Neuronal stem cell (in vitro differentiated cells): ENCODE results near the gene STX1A.

Experiments used
- DNase-seq: peaks from one replicate; pipeline ENCODE4 v3.0.0-alpha.2; 2013; ENCODE audit warnings: low spot score
- H2AFZ ChIP-seq: one replicate; pipeline ENCODE4 v1.6.1; 2013; ENCODE audit warnings: mild to moderate bottlenecking, low read length, inconsistent platforms
- H2AK5ac ChIP-seq: 2 replicates; pipeline ENCODE4 v1.6.1; 2013; ENCODE audit warnings: low read depth, mild to moderate bottlenecking, inconsistent platforms, low read length, moderate library complexity, mixed read lengths
- H2BK120ac ChIP-seq: 2 replicates; pipeline ENCODE4 v1.6.1; 2013; ENCODE audit warnings: low read depth, mild to moderate bottlenecking, inconsistent platforms, low read length, moderate library complexity, mixed read lengths
- H2BK12ac ChIP-seq: one replicate; pipeline ENCODE4 v1.6.1; 2013; ENCODE audit warnings: low read length, inconsistent platforms
- H2BK15ac ChIP-seq: 2 replicates; pipeline ENCODE4 v1.6.1; 2013; ENCODE audit warnings: mild to moderate bottlenecking, low read length, inconsistent platforms, mixed read lengths
- H2BK5ac ChIP-seq: one replicate; pipeline ENCODE4 v1.6.1; 2013; ENCODE audit warnings: inconsistent platforms, mild to moderate bottlenecking, low read length, moderate library complexity
- H3K14ac ChIP-seq: one replicate; pipeline ENCODE4 v1.6.1; 2013; ENCODE audit warnings: low read length, inconsistent platforms
- H3K18ac ChIP-seq: 2 replicates; pipeline ENCODE4 v1.6.1; 2013; ENCODE audit warnings: low read length, inconsistent platforms
- H3K23ac ChIP-seq: 2 replicates; pipeline ENCODE4 v1.6.1; 2013; ENCODE audit warnings: low read depth, mild to moderate bottlenecking, mixed read lengths, low read length, inconsistent platforms; ENCODE audit not compliant: poor library complexity
- H3K27ac ChIP-seq: replicated peaks from 3 replicates; pipeline ENCODE4 v1.5.1; 2013; ENCODE audit warnings: low read length, inconsistent platforms
- H3K27me3 ChIP-seq, 3 experiments: 2 replicates each; pipeline ENCODE4 v1.6.1; 2013; ENCODE audit warnings: low read length in 3 of 3, mild to moderate bottlenecking in 2 of 3, inconsistent platforms in 1 of 3, low read depth in 1 of 3, mixed read lengths in 1 of 3, moderate library complexity in 1 of 3; ENCODE audit not compliant: control insufficient read depth in 3 of 3, insufficient read depth in 3 of 3
- H3K36me3 ChIP-seq, 2 donors: replicated peaks in 1 of 2; 2 replicates each; pipeline ENCODE4 v1.6.1; 2013; ENCODE audit warnings: low read length in 2 of 2; ENCODE audit not compliant: control insufficient read depth in 2 of 2, insufficient read depth in 2 of 2
- H3K4ac ChIP-seq: 2 replicates; pipeline ENCODE4 v1.6.1; 2013; ENCODE audit warnings: inconsistent platforms, mild to moderate bottlenecking, low read length, moderate library complexity
- H3K4me1 ChIP-seq, 2 donors: 1 replicate in 1 of 2; 2 replicates in 1 of 2; pipeline ENCODE4 v1.6.1; 2013; ENCODE audit warnings: low read length in 2 of 2, low read depth in 1 of 2; ENCODE audit not compliant: control insufficient read depth in 2 of 2, insufficient read depth in 1 of 2
- H3K4me2 ChIP-seq: one replicate; pipeline ENCODE4 v1.6.1; 2013; ENCODE audit warnings: mild to moderate bottlenecking, low read length, inconsistent platforms; ENCODE audit not compliant: insufficient read depth, poor library complexity, severe bottlenecking
- H3K4me3 ChIP-seq, 2 donors: 2 replicates each; pipeline ENCODE4 v1.5.1; 2013; ENCODE audit warnings: low read length in 2 of 2, mild to moderate bottlenecking in 2 of 2, inconsistent platforms in 1 of 2, moderate library complexity in 1 of 2
- H3K79me1 ChIP-seq: one replicate; pipeline ENCODE4 v1.6.1; 2013; ENCODE audit warnings: low read depth, mild to moderate bottlenecking, inconsistent platforms, low read length, moderate library complexity
- H3K9ac ChIP-seq: one replicate; pipeline ENCODE4 v1.6.1; 2013; ENCODE audit warnings: mild to moderate bottlenecking, low read depth, low read length, inconsistent platforms; ENCODE audit not compliant: poor library complexity
- H3K9me3 ChIP-seq, 2 donors: replicated peaks in 1 of 2; 2 replicates each; pipeline versions ENCODE3 to v1.6.1; 2013; ENCODE audit warnings: low read length in 2 of 2, mild to moderate bottlenecking in 2 of 2, inconsistent platforms in 1 of 2, low read depth in 1 of 2, mixed read lengths in 1 of 2, moderate library complexity in 1 of 2; ENCODE audit not compliant: control insufficient read depth in 2 of 2, insufficient read depth in 1 of 2
- H4K8ac ChIP-seq: one replicate; pipeline ENCODE4 v1.6.1; 2013; ENCODE audit warnings: low read depth, mild to moderate bottlenecking, inconsistent platforms, low read length, moderate library complexity
- H4K91ac ChIP-seq: one replicate; pipeline ENCODE4 v1.6.1; 2013; ENCODE audit warnings: low read length, low read depth, mild to moderate bottlenecking, inconsistent platforms; ENCODE audit not compliant: poor library complexity
- WGBS, 2 donors: extraction: QIAGEN DNeasy Blood & Tissue Kit; methylation state at CpG; one replicate each; pipeline ENCODE4 v1.1.7; 2013; ENCODE audit warnings: missing lambda C conversion rate in 2 of 2, mixed read lengths in 1 of 2; ENCODE audit not compliant: insufficient read length in 2 of 2, insufficient replicate concordance in 1 of 2; ENCODE audit errors: extremely low coverage in 2 of 2; 5-methylcytosine and 5-hydroxymethylcytosine counted together

The STX1A gene

GRCh38 chr7:73718438-73718881 is 1.0 kb downstream of the STX1A start:
- Histone ChIP-seq H3K4me1 (peaks cover 3 to 4% of the 10 kb centered on the region in 2 donors), H2BK12ac (no peak overlapping the region), H3K9me3 (no peaks in the 10 kb centered on the region), H2BK120ac (no peak overlapping the region), H3K79me1 (peaks cover 10% of the 10 kb centered on the region), H2AK5ac (peak overlapping the region; percentile 90), H2BK5ac (peak overlapping the region; percentile 39), H3K27ac (no peak overlapping the region), H3K4me2 (peak overlapping the region; percentile 86), H3K4me3 (peak overlapping the region; percentile 60 to 99), H3K4ac (no peak overlapping the region), H3K9ac (peak overlapping the region; percentile 90), H3K23ac (peak overlapping the region; percentile 43), H3K36me3 (no peaks in the 10 kb centered on the region), H3K18ac (no peak overlapping the region), H3K27me3 (peaks cover 0 to 27% (median 8%) of the 10 kb centered on the region in 3 experiments), H4K8ac (peak overlapping the region; percentile 43), H3K14ac (no peak overlapping the region), H2BK15ac (no peak overlapping the region), H2AFZ (peak overlapping the region; percentile 99), H4K91ac (no peak overlapping the region)
- WGBS, 2 donors, result no CpG with 5 or more reads among the region's 9 CpGs
- DNase-seq, result no peak

GRCh38 chr7:73717991-73718405 is 1.5 kb downstream of the STX1A start:
- H3K4me1 ChIP-seq, result peaks cover 3 to 4% of the 10 kb centered on the region in 2 donors
- H2AFZ ChIP-seq, result no peak overlapping the region
- H3K27me3 ChIP-seq, result peaks cover 0 to 27% (median 8%) of the 10 kb centered on the region in 3 experiments
- H2BK12ac ChIP-seq, result no peak overlapping the region
- H4K8ac ChIP-seq, result peak overlapping the region; percentile 43
- H2AK5ac ChIP-seq, result peak overlapping the region; percentile 90
- no peak overlapping the region for H3K4me2 ChIP-seq
- H2BK5ac ChIP-seq, result no peak overlapping the region
- no peak overlapping the region for H2BK15ac ChIP-seq
- H3K4ac ChIP-seq, result peak overlapping the region; percentile 3
- H3K79me1 ChIP-seq, result peaks cover 10% of the 10 kb centered on the region
- no peak overlapping the region for H3K9ac ChIP-seq
- H3K14ac ChIP-seq, result no peak overlapping the region
- peak overlapping the region; percentile 73 for H3K23ac ChIP-seq
- no peak overlapping the region for H2BK120ac ChIP-seq
- DNase-seq, result no peak
- no peaks in the 10 kb centered on the region for H3K36me3 ChIP-seq
- H3K4me3 ChIP-seq, result peak overlapping the region in 1 of 2 donors; percentile 60
- no peaks in the 10 kb centered on the region for H3K9me3 ChIP-seq
- no CpG with 5 or more reads among the region's 10 CpGs for WGBS, 2 donors
- H3K27ac ChIP-seq, result no peak overlapping the region
- no peak overlapping the region for H4K91ac ChIP-seq
- H3K18ac ChIP-seq, result no peak overlapping the region

- Histone ChIP-seq H3K4ac (peak overlapping the region; percentile 3), H3K14ac (no peak overlapping the region), H3K79me1 (peaks cover 10% of the 10 kb centered on the region), H2BK5ac (no peak overlapping the region), H3K18ac (no peak overlapping the region), H2BK12ac (no peak overlapping the region), H3K9ac (no peak overlapping the region), H2BK120ac (no peak overlapping the region), H3K4me1 (peaks cover 3 to 4% of the 10 kb centered on the region in 2 donors), H3K23ac (no peak overlapping the region), H3K9me3 (no peaks in the 10 kb centered on the region), H4K91ac (no peak overlapping the region), H2BK15ac (no peak overlapping the region), H2AFZ (no peak overlapping the region), H3K27ac (no peak overlapping the region), H3K4me3 (no peak overlapping the region), H4K8ac (no peak overlapping the region), H3K27me3 (peaks cover 0 to 27% (median 8%) of the 10 kb centered on the region in 3 experiments), H3K36me3 (no peaks in the 10 kb centered on the region), H2AK5ac (no peak overlapping the region), H3K4me2 (no peak overlapping the region)
- DNase-seq, result no peak
- WGBS, 2 donors, result no CpG with 5 or more reads among the region's 13 CpGs
Observed at GRCh38 chr7:73717025-73717807, 2.3 kb downstream of the STX1A start.

GRCh38 chr7:73716318-73716890 is 3.1 kb downstream of the STX1A start:
- Histone ChIP-seq H3K79me1 (peaks cover 10% of the 10 kb centered on the region), H3K9ac (no peak overlapping the region), H3K36me3 (no peaks in the 10 kb centered on the region), H4K91ac (no peak overlapping the region), H3K4ac (no peak overlapping the region), H3K9me3 (no peaks in the 10 kb centered on the region), H2BK5ac (no peak overlapping the region), H2AFZ (no peak overlapping the region), H3K4me2 (no peak overlapping the region), H3K18ac (no peak overlapping the region), H2BK12ac (no peak overlapping the region), H2BK120ac (no peak overlapping the region), H3K4me1 (peaks cover 3 to 4% of the 10 kb centered on the region in 2 donors), H3K27ac (no peak overlapping the region), H3K27me3 (peaks cover 0 to 22% (median 8%) of the 10 kb centered on the region in 3 experiments), H2BK15ac (no peak overlapping the region), H2AK5ac (peak overlapping the region; percentile 6), H4K8ac (no peak overlapping the region), H3K23ac (no peak overlapping the region), H3K14ac (no peak overlapping the region), H3K4me3 (no peak overlapping the region)
- no CpG with 5 or more reads among the region's 4 CpGs for WGBS, 2 donors
- DNase-seq, result no peak
